Activated CD4-positive, alpha-beta T cell treated with anti-CD3 and anti-CD28 coated beads, Interleukin-2, amount 50 U/mL, for 24 hours (primary cell): ENCODE results near the gene C19orf53.
A peak's percentile ranks its signal among the peaks of the same experiment; 100 is the strongest.
"Not testable (repeated sequence)": the region's sequence is repeated elsewhere in the genome, so short reads cannot be mapped to it uniquely, and the experiment has no call there.

Experiments used
- DNase-seq, 2 donors: peaks; one replicate each; pipeline ENCODE4 v3.0.0-alpha.2; 2020; ENCODE audit warnings: low read depth in 1 of 2, low spot score in 1 of 2

Gene C19orf53

GRCh38 chr19:13774217-13775191 is at the start of gene C19orf53:
C19orf53 (plus strand) TSS chr19:13774456; CDS start chr19:13774478, 22 bp downstream.
- DNase-seq = peak; percentile 72 to 89

GRCh38 chr19:13726323-13726722 is 47.9 kb upstream of the C19orf53 start:
- no peak for DNase-seq

GRCh38 chr19:13727798-13728197 is 46.5 kb upstream of the C19orf53 start:
- no peak for DNase-seq

- no peak for DNase-seq
Observed at GRCh38 chr19:13729859-13730258, 44.4 kb upstream of the C19orf53 start.

- peak; percentile 83 to 84 for DNase-seq
Observed at GRCh38 chr19:13731147-13731964, 42.9 kb upstream of the C19orf53 start.

- DNase-seq = no peak
Observed at GRCh38 chr19:13732337-13732736, 41.9 kb upstream of the C19orf53 start.

GRCh38 chr19:13734751-13735150 is 39.5 kb upstream of the C19orf53 start:
- DNase-seq = no peak

- no peak for DNase-seq
Observed at GRCh38 chr19:13738073-13738472, 36.2 kb upstream of the C19orf53 start.

- DNase-seq = no peak
Observed at GRCh38 chr19:13741893-13742292, 32.4 kb upstream of the C19orf53 start.

- DNase-seq = no peak
Observed at GRCh38 chr19:13742756-13743155, 31.5 kb upstream of the C19orf53 start.

GRCh38 chr19:13744174-13744573 is 30.1 kb upstream of the C19orf53 start:
- DNase-seq = no peak

GRCh38 chr19:13747098-13747453 is 27.2 kb upstream of the C19orf53 start:
- no peak for DNase-seq

GRCh38 chr19:13748169-13748828 is 26.0 kb upstream of the C19orf53 start:
- no peak for DNase-seq

- DNase-seq = no peak
Observed at GRCh38 chr19:13751436-13751835, 22.8 kb upstream of the C19orf53 start.

GRCh38 chr19:13753622-13754021 is 20.6 kb upstream of the C19orf53 start:
- DNase-seq = not testable (repeated sequence)

- no peak for DNase-seq
Observed at GRCh38 chr19:13756210-13756609, 18.0 kb upstream of the C19orf53 start.

GRCh38 chr19:13757805-13758772 is 16.2 kb upstream of the C19orf53 start:
- DNase-seq = no peak

GRCh38 chr19:13758795-13759194 is 15.5 kb upstream of the C19orf53 start:
- no peak for DNase-seq

GRCh38 chr19:13761423-13761822 is 12.8 kb upstream of the C19orf53 start:
- DNase-seq = no peak

GRCh38 chr19:13762635-13763235 is 11.5 kb upstream of the C19orf53 start:
- no peak for DNase-seq
